ENCODE data around the gene COL12A1. TPM values are rescaled to one million over a fixed set of nuclear protein-coding genes. Genes with fewer than 3 reads are reported as not detected.

Gene COL12A1
- total RNA-seq, 3 donors from 2014 or later = 90.9 to 441 (median 281) TPM

GRCh38 chr6:75089921-75090320 is 115.9 kb downstream of the COL12A1 start:
- no peak overlapping the region for H3K27ac ChIP-seq
- TF ChIP-seq CTCF (IDR thresholded peaks at IDR 0.05) = no peak
- TF ChIP-seq POLR2A (IDR thresholded peaks at IDR 0.05) = no peak
- TF ChIP-seq POLR2AphosphoS5 (IDR thresholded peaks at IDR 0.05) = no peak
- intact Hi-C loops (cut with DNase I; ENCODE audit: low total_unique reads) = no loop called here

GRCh38 chr6:75089151-75089897 is 116.5 kb downstream of the COL12A1 start:
- H3K4me1 ChIP-seq = no peaks in the 10 kb centered on the region
- TF ChIP-seq POLR2AphosphoS5 (IDR thresholded peaks at IDR 0.05) (no peak), POLR2A (IDR thresholded peaks at IDR 0.05) (no peak), CTCF (IDR thresholded peaks at IDR 0.05) (no peak)
- H3K27me3 ChIP-seq = no peaks in the 10 kb centered on the region
- H3K27ac ChIP-seq = no peak overlapping the region
- no peaks in the 10 kb centered on the region for H3K9me3 ChIP-seq
- no peak overlapping the region for H3K4me3 ChIP-seq
- intact Hi-C loops (cut with DNase I; ENCODE audit: low total_unique reads) = no loop called here
- DNase-seq (ENCODE audit: low spot score in 2 of 2) = no peak
- no peaks in the 10 kb centered on the region for H3K36me3 ChIP-seq

More at GRCh38 chr6:75089921-75090320, 115.9 kb downstream of the COL12A1 start:
- Histone ChIP-seq H3K27me3 (no peaks in the 10 kb centered on the region), H3K4me1 (no peaks in the 10 kb centered on the region), H3K36me3 (no peaks in the 10 kb centered on the region), H3K9me3 (no peaks in the 10 kb centered on the region), H3K4me3 (no peak overlapping the region)
- DNase-seq (ENCODE audit: low spot score in 2 of 2) = no peak

DNA sequence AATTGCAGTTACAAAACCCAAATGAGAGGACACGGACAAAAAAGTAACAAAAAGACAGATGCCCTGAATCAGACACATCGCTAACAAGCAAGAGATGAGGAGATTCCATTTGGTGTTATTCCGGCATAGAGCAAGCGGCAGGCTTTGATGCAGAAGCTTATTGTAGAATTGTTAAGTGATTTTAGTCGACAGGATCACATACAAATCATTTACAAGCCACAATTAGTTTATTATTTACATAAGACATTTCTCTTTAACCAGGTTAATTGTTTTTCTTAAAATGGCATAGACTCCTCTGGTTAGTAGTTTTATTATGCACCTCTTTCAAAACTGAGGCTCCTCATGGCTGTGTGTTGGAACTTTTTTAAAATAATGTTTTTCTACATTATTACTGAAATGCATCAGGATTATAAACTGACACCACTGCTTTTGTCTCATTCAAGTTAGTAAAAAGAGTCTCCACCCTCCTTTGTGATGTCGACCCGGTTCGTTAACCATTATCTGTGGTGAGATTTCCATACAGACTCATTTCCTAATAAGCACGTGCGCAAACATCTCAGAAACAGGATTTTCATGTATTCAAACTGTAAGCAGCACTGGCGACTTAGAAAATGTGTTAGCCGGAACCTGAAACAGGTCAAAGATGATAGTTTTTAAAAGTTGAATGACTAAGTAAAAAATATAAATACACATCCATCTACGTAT is 119.8 kb downstream of the COL12A1 start:
- H3K4me3 ChIP-seq = no peak overlapping the region
- intact Hi-C loops (cut with DNase I; ENCODE audit: low total_unique reads) = no loop called here
- H3K4me1 ChIP-seq = no peaks in the 10 kb centered on the region
- no peak for TF ChIP-seq CTCF (IDR thresholded peaks at IDR 0.05)
- no peak overlapping the region for H3K27ac ChIP-seq
- H3K36me3 ChIP-seq = no peaks in the 10 kb centered on the region
- no peak for DNase-seq (ENCODE audit: low spot score in 2 of 2)
- H3K27me3 ChIP-seq = no peaks in the 10 kb centered on the region
- H3K9me3 ChIP-seq = no peaks in the 10 kb centered on the region

- H3K4me1 ChIP-seq = no peaks in the 10 kb centered on the region
- H3K9me3 ChIP-seq = no peaks in the 10 kb centered on the region
- peak; percentile 20 to 65 for DNase-seq (ENCODE audit: low spot score in 2 of 2)
- no peaks in the 10 kb centered on the region for H3K36me3 ChIP-seq
- intact Hi-C loops (cut with DNase I; ENCODE audit: low total_unique reads) = no loop called here
- no peak overlapping the region for H3K27ac ChIP-seq
- H3K27me3 ChIP-seq = no peaks in the 10 kb centered on the region
- peak overlapping the region in 2 of 3 donors; percentile 48 to 63 for H3K4me3 ChIP-seq
- TF ChIP-seq POLR2A (IDR thresholded peaks at IDR 0.05) (no peak), CTCF (IDR thresholded peaks at IDR 0.05) (no peak), POLR2AphosphoS5 (IDR thresholded peaks at IDR 0.05) (no peak)
Observed at GRCh38 chr6:75084872-75085381, 120.9 kb downstream of the COL12A1 start.

DNA sequence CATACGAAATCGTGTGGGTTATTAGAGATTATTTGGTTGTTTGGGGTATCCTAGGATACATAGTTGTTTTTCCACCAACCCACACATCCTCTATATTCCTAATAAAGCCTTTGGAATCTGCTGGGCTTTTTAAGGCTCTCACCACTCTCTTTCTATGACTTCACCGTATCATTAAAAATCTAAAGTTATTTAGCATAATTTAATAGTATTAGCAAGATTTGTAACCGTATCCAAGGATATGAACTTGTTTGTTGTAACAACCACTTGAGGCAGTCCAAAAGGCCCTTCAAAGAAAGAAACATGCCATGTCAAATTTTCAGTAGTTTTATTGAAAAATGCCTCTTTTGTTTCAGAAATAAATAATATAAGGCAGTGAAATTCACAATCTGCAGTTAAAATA is 121.8 kb downstream of the COL12A1 start:
- Histone ChIP-seq H3K27ac (no peak overlapping the region), H3K36me3 (no peaks in the 10 kb centered on the region), H3K9me3 (no peaks in the 10 kb centered on the region), H3K4me3 (no peak overlapping the region), H3K27me3 (no peaks in the 10 kb centered on the region), H3K4me1 (no peaks in the 10 kb centered on the region)
- intact Hi-C loops (cut with DNase I; ENCODE audit: low total_unique reads) = no loop called here
- TF ChIP-seq POLR2AphosphoS5 (IDR thresholded peaks at IDR 0.05) (no peak), CTCF (IDR thresholded peaks at IDR 0.05) (no peak), POLR2A (IDR thresholded peaks at IDR 0.05) (no peak)
- DNase-seq (ENCODE audit: low spot score in 2 of 2) = no peak

Measured in breast epithelium (tissue), 4 donors.